Cerebellar nuclear complex (tissue), 1 donor: ENCODE results near the gene IRX4.

ENCODE experiments used
- DNase-seq, 2 experiments: peaks; one replicate each; lab custom pipeline; 2025; lab: John Stamatoyannopoulos, UW

The IRX4 gene

GRCh38 chr5:1913578-1913977, 30.9 kb upstream of the IRX4 start:
- DNase-seq, result no peak

DNA sequence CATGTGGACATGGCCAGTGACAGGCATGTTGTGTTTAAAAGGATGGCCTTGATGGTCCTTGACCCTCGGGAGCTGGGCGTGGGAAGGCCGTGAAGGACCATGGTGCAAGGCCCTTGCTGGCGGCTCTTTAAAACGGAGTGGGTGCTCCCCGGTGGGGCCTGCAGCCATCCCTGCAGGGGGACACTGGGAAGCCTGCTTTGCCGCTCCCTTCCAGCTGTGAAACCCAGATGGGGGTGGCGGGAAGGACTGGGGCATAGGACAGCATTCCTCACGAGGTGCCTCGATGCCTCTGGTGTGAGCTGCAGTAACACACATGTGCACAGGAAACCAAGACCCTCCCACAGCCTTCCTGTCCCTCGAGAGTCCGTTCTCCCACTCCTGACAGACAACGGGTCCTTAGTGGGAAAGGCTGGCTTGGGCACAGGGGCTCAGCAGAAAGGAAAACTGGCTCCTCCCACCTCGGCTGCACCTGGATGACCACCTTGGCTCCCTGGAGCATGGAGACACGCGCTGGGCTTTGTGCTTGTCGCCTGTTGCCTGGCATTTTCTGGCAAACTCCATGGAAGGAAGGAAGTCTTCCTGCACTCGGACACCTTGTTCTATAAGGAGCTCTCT, 30.3 kb upstream of the IRX4 start:
- no peak for DNase-seq

DNA sequence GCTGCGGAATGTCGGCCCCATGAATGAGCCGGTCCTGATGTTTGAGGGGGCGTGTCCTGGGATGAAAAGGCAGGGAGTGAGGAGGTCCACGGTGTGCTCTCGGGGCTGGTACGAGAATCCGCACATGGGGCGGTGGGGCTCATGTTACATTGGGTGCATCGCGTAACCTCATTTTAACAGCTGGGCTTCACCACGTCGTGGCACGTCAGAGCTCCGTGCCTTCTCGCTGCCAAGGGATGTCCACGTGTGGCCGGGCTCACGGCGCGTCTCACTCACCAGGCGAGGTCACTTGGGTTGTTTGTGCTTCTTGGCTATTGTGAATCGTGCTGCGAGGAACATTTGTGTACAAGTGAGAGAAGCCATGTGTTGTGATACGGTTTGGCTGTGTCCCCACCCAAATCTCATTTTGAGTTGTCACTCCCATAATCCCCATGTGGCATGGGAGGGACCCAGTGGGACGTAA, 29.1 kb upstream of the IRX4 start:
- DNase-seq, result no peak

- no peak for DNase-seq
Measured at GRCh38 chr5:1910861-1911772, 28.4 kb upstream of the IRX4 start.

DNA sequence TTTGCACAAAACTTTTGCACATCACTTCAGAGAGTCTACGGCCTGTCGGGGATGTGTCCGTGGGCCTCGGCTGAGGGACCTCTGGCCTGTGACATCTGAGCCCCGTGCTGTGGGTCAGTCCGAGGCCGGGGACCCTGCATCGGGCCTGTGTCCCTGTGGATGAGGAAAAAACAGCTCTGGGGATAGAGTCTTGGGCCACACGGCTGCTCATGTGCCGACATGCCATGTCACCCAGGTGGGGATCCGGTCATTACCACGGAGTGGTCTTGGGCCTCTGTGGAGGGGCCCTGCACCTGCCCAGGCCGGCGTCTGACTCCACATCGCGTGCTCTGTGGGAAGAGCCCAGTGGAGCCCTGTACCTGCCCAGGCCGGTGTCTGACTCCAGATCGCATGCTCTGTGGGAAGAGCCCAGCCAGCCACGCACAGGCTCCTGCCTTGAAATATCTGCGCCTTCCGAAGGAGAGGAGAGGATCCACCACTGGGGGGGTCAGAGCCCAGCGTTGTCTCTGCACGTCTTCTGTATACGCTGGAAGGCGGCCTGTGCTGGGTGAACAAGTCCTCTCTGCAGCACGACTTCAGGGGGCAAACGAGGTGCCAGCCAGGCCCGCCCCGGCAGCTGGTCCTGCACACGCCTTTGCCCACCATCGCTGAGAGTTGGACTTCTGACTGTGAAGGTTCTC, 27.5 kb upstream of the IRX4 start:
- DNase-seq, result no peak

- DNase-seq, result no peak
Measured at GRCh38 chr5:1909346-1909985, 26.7 kb upstream of the IRX4 start.

DNA sequence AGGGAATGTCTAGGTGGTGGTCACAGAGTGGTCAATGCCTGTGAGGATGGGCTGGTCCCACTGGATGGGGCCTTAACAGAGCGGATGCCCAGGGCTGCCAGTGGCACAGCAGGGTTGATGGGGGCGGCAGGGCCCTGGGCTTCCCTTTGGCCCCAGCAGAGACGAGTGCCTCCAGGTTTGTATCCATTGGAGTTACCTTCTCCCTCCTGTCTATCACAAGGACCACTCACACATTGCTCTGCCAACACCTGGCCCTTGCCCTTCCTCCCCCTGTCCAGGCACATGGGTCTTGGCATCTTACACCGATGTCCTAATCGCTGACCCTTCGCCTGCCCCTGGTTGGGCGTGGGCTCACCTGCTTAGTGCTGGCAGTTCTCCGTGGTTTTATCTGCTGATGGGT, 26.2 kb upstream of the IRX4 start:
- DNase-seq, result no peak

DNA sequence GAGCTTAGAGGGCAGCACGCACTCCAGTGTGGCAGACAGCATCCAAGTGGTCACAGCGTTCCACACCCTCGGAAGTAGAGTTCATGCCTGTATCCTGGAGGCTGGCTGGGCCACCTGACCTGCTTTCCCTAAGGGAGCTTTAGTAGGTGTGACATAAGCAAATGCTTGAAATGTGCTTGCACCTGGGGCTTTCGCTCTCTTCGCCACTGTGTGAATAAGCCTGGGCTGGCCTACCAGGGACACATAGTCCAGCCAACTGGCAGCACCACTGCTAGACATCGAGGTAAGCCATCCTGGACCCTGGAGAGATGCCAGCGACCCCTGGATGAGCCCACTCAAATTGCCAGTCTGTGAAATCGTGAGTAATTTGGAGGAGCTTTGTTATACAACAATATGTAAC, 24.9 kb upstream of the IRX4 start:
- no peak for DNase-seq

DNA sequence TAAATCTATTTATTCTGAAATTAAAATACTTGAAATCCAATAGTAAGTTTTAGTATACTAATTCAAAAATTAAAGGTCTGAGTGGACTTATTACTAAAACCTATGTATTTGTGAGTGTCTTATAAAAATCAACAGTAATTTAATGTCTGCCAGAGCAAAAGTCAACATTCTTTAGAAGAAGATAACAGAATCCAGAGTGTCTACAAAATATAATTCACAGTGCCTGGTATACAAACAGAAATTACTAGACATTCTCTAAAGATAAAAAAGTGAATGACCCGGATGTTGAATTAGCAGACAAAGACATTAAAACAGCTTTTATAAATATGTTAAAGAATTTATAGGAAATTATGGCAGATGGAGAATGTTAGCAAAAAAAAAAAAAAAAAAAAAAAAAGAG, 22.4 kb upstream of the IRX4 start:
- no peak for DNase-seq

GRCh38 chr5:1901983-1902382, 19.3 kb upstream of the IRX4 start:
- DNase-seq, result no peak

DNA sequence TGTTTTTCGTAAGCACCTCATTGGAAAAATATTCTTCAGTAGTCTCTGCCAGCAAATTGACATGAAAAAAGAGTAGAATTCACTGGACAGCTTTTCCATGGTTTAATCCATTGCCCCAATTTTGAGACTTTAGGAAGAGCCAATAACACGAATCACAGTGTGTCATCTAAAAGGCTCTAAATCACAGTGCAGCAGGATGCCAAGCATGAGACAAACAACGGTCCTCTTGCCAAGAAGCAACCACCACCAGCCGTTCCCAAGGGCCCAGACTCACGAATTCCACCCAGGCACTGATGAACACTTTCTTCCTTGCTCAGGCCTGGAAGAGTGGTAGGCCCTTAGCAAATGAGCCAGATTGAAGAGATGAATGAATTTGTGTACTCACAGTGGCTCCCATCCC, 18.3 kb upstream of the IRX4 start:
- DNase-seq, result no peak

DNA sequence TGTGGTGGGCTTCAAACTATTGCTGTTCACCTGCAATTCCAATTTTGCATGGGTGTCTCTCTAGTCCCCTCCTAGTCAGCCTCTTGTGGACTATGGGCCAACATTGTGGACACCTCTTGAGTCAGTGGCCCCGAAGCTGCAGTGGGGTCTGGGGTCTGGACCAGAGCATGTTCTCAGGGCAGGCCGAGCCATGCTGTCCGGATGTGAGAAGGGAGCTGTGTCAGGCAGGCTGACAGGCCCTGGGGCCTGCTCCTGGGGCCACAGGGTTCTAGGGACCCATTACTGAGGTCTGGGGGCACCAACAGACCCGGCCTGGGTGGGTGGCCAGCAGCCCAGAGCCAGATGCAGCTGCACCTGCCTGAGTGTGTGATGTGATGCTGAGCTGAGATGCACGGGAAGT, 16.5 kb upstream of the IRX4 start:
- no peak for DNase-seq

- no peak for DNase-seq
Measured at GRCh38 chr5:1897816-1898450, 15.2 kb upstream of the IRX4 start.

- no peak for DNase-seq
Measured at GRCh38 chr5:1897386-1897785, 14.7 kb upstream of the IRX4 start.

DNA sequence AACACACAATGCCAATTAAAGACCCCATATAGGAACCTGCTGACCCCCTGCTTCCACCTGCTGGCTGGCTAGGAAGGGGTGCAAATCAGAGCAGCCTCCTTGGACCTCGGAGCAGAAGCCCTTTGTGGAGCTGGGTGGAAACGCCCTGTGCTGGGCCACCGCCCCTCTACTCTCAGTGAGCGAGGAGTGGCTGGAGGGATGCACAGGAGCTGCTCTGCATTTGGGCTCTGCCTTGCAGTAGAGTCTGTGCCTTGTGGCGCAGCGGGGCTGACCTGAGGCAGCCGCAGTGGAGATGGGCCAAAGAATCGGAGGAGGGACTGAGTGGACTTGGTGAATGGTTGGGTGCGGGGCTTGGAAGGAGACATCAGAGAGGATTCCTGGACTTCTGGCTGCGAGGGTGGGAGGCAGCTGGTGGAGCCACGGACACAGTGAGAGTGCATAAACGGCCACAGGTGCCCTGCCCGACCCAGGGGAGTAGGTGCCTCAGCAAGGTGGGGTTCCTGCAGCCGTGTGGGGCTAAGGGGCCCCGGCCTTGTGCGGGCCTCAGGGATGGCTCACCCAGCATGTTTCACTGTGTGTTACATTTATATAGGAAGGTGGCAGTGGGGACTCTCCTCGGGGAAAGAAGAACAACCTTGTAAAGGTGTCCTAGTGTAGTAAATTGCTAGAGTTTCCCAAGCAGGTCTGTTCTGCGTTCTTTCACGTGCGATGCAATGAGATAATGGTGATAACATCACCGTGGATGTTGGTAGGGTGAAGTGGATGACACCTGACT, 14.1 kb upstream of the IRX4 start:
- no peak for DNase-seq

DNA sequence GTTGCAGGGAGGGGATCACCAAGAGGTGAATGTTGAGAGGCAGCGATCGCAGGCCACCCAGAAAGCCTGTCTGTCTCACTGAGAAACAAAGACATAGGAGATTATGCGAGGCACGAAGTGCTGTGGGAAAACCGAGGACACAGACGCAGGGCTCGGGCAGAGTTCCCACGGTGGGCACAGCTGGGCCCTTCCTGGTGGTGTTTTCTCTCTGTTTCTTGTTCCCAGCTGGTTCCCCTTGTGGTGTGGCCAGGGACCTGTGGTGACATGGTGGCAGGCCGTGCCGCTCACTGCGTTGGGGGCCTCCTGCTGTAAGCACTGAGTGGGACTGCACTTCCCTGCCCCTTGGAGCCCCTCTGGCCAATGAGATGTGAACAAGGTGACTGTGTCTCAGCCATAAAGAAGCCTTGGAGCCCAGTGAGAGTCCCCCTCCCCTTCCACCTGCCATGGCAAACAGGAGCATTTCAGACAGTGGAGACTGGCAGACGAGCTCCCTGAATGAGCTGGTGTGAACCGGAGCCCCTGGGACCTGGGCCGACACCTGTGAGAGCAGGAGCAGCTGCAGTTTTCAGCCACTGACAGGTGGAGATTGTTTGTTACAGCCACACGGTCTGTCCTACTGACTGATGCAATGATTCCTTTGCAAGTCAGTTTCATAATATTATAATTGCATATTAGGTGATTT, 13.2 kb upstream of the IRX4 start:
- no peak for DNase-seq

GRCh38 chr5:1894243-1894642, 11.5 kb upstream of the IRX4 start:
- no peak for DNase-seq

GRCh38 chr5:1893754-1894153, 11.0 kb upstream of the IRX4 start:
- no peak for DNase-seq

- DNase-seq, result no peak
Measured at GRCh38 chr5:1892685-1893445, 10.1 kb upstream of the IRX4 start.

DNA sequence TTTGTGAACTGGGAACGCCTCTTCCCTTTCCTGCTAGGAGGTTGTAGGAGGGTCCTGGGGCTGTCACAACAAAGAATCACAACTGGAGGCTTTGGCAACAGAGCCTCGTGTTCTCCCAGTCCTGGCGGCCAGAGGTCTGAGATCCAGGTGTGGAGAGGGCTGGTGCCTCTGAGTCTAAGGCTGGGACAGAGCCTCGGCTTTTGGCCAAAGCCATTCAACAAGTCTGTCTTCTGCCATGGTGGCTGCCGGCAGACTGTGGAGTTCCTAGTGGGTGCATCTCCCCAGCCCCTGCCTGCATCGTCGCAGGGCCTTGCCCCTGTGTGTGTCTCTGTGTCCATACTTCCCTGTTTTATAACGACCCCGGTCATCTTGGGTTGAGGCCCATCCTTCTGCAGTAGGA, 9.5 kb upstream of the IRX4 start:
- DNase-seq, result no peak
